ENCODE data around the gene PUDP.

PUDP gene

GRCh38 chrX:7067256-7067655 lies 80.7 kb downstream of the PUDP start:
- no peak for DNase-seq (ENCODE audit: low read depth)
- H3K4me3 ChIP-seq (ENCODE audit: low read length), result no peak overlapping the region
- TF ChIP-seq, protein P1, sequence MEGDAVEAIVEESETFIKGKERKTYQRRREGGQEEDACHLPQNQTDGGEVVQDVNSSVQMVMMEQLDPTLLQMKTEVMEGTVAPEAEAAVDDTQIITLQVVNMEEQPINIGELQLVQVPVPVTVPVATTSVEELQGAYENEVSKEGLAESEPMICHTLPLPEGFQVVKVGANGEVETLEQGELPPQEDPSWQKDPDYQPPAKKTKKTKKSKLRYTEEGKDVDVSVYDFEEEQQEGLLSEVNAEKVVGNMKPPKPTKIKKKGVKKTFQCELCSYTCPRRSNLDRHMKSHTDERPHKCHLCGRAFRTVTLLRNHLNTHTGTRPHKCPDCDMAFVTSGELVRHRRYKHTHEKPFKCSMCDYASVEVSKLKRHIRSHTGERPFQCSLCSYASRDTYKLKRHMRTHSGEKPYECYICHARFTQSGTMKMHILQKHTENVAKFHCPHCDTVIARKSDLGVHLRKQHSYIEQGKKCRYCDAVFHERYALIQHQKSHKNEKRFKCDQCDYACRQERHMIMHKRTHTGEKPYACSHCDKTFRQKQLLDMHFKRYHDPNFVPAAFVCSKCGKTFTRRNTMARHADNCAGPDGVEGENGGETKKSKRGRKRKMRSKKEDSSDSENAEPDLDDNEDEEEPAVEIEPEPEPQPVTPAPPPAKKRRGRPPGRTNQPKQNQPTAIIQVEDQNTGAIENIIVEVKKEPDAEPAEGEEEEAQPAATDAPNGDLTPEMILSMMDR (conservative IDR thresholded peaks at IDR 0.05; ENCODE audit: low read length), result no peak

GRCh38 chrX:7065473-7065872 lies 82.5 kb downstream of the PUDP start:
- H3K4me3 ChIP-seq (ENCODE audit: low read length), result no peak overlapping the region
- no peak for DNase-seq (ENCODE audit: low read depth)
- TF ChIP-seq, protein P1 (conservative IDR thresholded peaks at IDR 0.05; ENCODE audit: low read length), result no peak

DNA sequence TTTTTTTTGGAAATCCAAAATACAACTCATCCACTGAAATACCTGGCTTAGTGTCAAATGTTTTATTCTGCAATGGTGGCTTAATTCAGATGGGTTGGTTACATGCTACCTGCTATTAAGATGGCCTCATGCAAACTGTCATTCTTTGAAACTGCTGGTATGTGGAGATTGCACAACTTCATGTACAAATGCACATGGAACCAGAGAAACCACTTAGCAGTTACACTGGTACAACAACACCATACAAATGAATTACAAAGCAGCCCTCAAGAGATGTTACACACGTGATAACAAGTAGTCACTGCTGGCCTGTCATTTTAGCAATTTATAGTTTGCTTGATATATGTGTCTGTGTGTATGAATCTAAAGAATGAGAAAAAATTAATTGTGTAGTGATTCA lies 85.0 kb downstream of the PUDP start:
- TF ChIP-seq, protein P1 (conservative IDR thresholded peaks at IDR 0.05; ENCODE audit: low read length), result no peak
- DNase-seq (ENCODE audit: low read depth), result no peak
- no peak overlapping the region for H3K4me3 ChIP-seq (ENCODE audit: low read length)

DNA sequence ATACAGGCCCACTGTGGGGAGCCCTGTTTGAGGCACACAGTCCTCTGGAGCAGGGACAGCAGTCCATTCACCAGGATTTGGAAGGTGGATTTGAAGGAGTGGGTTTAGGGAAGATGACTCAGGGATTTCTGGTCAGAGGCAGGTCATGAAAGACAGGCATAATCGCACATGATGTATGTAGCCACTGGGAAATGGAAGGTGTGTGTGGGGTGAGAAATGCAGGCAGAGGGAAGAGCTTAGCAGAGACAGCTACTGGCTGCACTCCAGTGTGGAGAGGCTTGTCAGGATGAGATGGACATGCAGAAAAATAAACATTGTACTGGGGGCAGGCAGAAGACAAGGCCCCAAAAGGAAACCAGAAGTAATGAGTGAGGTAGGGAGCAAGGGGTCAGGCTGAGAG lies 85.7 kb downstream of the PUDP start:
- TF ChIP-seq, protein P1 (conservative IDR thresholded peaks at IDR 0.05; ENCODE audit: low read length), result no peak
- DNase-seq (ENCODE audit: low read depth), result no peak
- H3K4me3 ChIP-seq (ENCODE audit: low read length), result no peak overlapping the region

DNA sequence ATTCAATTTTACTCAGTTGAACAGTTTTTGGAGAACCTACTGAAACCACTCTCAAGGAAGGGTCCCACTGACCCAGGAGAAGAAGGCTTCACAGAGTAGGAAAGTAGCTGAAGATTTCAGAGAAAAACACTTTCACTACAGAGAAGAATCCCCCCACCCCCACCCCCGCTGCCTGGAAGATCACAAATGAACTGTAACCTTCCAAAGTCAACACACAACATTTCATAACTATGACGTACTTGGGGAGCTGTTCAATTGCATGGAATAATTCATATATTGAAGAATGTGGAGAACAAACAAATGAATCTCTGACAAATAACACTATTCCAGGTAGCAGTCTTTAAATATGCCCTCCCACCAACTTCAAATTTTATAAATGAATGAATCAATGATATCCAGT lies 86.5 kb downstream of the PUDP start:
- TF ChIP-seq, protein P1 (conservative IDR thresholded peaks at IDR 0.05; ENCODE audit: low read length), result no peak
- no peak for DNase-seq (ENCODE audit: low read depth)
- H3K4me3 ChIP-seq (ENCODE audit: low read length), result no peak overlapping the region

DNA sequence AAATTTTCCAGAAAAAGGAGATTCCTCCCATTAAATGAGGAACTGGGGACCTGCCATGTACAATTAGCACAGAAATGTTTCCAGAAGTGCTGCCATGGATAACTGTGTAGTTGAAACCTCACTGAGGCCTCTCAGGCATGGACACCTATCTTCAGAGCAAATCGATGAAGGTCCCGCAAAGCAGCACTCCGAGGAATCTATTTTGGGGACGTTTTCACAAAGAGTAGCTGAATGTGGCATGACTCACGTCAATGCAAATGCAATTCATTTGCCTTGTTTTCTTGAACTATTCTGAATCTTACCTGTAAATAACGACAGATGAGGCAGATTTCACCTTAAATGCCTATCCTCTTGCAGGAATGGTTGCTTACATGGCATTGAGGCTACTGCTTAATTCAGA lies 87.5 kb downstream of the PUDP start:
- TF ChIP-seq, protein P1 (conservative IDR thresholded peaks at IDR 0.05; ENCODE audit: low read length), result no peak

DNA sequence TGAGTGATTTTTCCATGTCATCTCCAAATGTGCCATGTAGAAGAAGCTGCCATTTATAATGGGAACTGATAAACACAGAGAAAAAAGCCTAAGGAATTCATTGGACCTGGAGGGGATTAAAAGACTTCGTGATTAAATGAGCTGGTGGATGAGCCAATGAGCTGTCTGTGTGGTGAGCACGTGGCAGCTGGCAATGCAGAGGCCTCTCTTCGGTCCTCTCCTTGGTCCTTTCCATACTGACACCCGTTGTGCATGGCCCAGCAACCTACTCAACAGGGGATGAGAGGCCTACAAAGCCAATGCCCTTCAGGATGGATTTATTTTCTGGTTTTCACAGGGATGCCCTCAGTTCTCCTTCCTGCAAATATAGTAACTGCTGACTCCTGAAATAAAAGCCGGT lies 88.1 kb downstream of the PUDP start:
- no peak overlapping the region for H3K4me3 ChIP-seq (ENCODE audit: low read length)
- TF ChIP-seq, protein P1 (conservative IDR thresholded peaks at IDR 0.05; ENCODE audit: low read length), result no peak

More for the DNA sequence above, 87.5 kb downstream of the PUDP start:
- no peak overlapping the region for H3K4me3 ChIP-seq (ENCODE audit: low read length)
- no peak for DNase-seq (ENCODE audit: low read depth)

More for the DNA sequence above, 88.1 kb downstream of the PUDP start:
- DNase-seq (ENCODE audit: low read depth), result no peak

Data from AG10803 (cell line).